Measurements from ENCODE around the gene TAGLN2. TPM values are rescaled to one million over a fixed set of nuclear protein-coding genes. Genes with fewer than 3 reads are reported as not detected.

TAGLN2 gene
- total RNA-seq, 1 experiment from 2014 or later: 66.9 TPM

DNA sequence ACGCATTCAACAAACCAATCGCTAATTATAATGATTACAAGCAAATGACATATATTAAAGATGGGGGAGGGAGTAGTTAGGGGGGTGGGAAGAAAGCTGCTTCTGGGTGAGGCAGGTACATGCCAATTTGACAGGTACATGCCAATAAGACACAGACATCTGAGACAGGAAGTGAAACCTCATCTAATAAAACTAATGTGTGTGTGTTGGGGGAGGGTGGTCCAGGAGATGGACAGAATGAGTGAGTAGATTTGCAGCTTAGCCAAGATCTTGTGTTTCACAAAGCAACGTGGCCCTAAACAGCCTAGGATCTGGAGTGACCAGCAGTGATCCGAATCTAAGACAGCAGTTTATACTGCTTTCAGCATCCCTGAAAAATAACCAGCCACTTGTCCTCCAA, 36.1 kb downstream of the TAGLN2 start (continued):
- TF ChIP-seq HMGXB4 (CRISPR knock-in tag; IDR thresholded peaks at IDR 0.05): no peak

GRCh38 chr1:159884296-159884695, 41.0 kb downstream of the TAGLN2 start:
- H3K27me3 Mint-ChIP-seq (ENCODE audit: low read depth): no peaks in the 10 kb centered on the region
- POLR2A ChIA-PET: no interaction called here
- no peaks in the 10 kb centered on the region for H3K36me3 Mint-ChIP-seq
- DNase-seq (ENCODE audit: low spot score) (no peak), ATAC-seq (no peak)
- no peak overlapping the region for H3K27ac Mint-ChIP-seq
- no peaks in the 10 kb centered on the region for H3K9me3 Mint-ChIP-seq
- no peak overlapping the region for H3K4me3 Mint-ChIP-seq
- CTCF ChIA-PET: no interaction called here
- TF ChIP-seq CREM (CRISPR knock-in tag; IDR thresholded peaks at IDR 0.05): no peak
- no peak for TF ChIP-seq EMX1 (CRISPR knock-in tag; IDR thresholded peaks at IDR 0.05)
- TF ChIP-seq ZNF423 (CRISPR knock-in tag; IDR thresholded peaks at IDR 0.05): no peak
- no peak for TF ChIP-seq HMGA2 (CRISPR knock-in tag; IDR thresholded peaks at IDR 0.05)
- TF ChIP-seq TEAD4 (CRISPR knock-in tag; IDR thresholded peaks at IDR 0.05): no peak
- TF ChIP-seq NR2C2 (CRISPR knock-in tag; IDR thresholded peaks at IDR 0.05): no peak
- TF ChIP-seq MYBL2 (CRISPR knock-in tag; IDR thresholded peaks at IDR 0.05): no peak
- no peak for TF ChIP-seq ZNF671 (CRISPR knock-in tag; IDR thresholded peaks at IDR 0.05)
- TF ChIP-seq, protein P1, sequence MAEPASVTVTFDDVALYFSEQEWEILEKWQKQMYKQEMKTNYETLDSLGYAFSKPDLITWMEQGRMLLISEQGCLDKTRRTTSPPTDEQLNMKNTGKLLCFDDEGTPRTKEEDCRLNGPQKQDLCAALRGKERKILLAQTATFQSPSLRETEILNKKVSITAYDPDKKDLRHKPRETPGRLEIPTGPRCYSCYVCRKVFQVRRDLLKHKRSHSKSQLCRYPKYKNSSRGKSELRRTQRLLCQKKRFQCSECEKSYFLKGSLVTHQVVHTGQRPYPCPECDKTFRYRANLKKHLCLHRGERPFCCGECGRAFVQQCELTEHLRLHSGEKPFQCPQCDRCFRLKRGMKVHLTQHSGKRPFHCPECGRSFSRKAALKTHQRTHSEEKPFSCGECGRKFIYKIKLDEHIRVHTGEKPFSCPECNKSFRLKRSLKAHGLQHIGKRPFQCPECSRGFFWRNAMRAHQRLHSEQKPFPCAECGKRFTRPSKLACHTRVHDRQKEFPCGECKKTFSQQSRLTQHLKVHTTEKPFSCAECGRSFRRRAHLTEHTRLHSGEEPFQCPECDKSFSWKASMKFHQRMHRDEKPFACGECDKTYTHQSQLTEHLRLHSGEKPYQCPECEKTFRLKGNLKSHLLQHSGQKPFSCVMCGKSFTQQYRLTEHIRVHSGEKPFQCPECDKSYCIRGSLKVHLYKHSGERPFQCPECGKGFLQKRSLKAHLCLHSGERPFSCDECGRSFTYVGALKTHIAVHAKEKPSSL (CRISPR knock-in tag; conservative IDR thresholded peaks at IDR 0.05): no peak
- no peak for TF ChIP-seq E2F1 (CRISPR knock-in tag; IDR thresholded peaks at IDR 0.05)
- TF ChIP-seq TP53 (CRISPR knock-in tag; IDR thresholded peaks at IDR 0.05): no peak
- no peak for TF ChIP-seq OVOL2 (CRISPR knock-in tag; IDR thresholded peaks at IDR 0.05; ENCODE audit: borderline replicate concordance)
- no peak for TF ChIP-seq ELF4 (CRISPR knock-in tag; IDR thresholded peaks at IDR 0.05; ENCODE audit: low read depth)
- TF ChIP-seq NR1H2 (CRISPR knock-in tag; IDR thresholded peaks at IDR 0.05): no peak
- TF ChIP-seq GABPB1 (CRISPR knock-in tag; IDR thresholded peaks at IDR 0.05): no peak
- no peak for TF ChIP-seq NR3C1 (CRISPR knock-in tag; conservative IDR thresholded peaks at IDR 0.05; ENCODE audit: low read depth)
- no peak for TF ChIP-seq SOX15 (CRISPR knock-in tag; IDR thresholded peaks at IDR 0.05)
- no peak for TF ChIP-seq FOXJ3 (CRISPR knock-in tag; IDR thresholded peaks at IDR 0.05; ENCODE audit: borderline replicate concordance)
- TF ChIP-seq, protein P2, sequence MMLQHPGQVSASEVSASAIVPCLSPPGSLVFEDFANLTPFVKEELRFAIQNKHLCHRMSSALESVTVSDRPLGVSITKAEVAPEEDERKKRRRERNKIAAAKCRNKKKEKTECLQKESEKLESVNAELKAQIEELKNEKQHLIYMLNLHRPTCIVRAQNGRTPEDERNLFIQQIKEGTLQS (CRISPR knock-in tag; conservative IDR thresholded peaks at IDR 0.05): no peak
- TF ChIP-seq, protein P3, sequence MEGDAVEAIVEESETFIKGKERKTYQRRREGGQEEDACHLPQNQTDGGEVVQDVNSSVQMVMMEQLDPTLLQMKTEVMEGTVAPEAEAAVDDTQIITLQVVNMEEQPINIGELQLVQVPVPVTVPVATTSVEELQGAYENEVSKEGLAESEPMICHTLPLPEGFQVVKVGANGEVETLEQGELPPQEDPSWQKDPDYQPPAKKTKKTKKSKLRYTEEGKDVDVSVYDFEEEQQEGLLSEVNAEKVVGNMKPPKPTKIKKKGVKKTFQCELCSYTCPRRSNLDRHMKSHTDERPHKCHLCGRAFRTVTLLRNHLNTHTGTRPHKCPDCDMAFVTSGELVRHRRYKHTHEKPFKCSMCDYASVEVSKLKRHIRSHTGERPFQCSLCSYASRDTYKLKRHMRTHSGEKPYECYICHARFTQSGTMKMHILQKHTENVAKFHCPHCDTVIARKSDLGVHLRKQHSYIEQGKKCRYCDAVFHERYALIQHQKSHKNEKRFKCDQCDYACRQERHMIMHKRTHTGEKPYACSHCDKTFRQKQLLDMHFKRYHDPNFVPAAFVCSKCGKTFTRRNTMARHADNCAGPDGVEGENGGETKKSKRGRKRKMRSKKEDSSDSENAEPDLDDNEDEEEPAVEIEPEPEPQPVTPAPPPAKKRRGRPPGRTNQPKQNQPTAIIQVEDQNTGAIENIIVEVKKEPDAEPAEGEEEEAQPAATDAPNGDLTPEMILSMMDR (IDR thresholded peaks at IDR 0.05): no peak
- no peaks in the 10 kb centered on the region for H3K4me1 Mint-ChIP-seq
